Psoas muscle (tissue), 8 donors: ENCODE measurements around the gene CLASRP. TPM values are rescaled to one million over a fixed set of nuclear protein-coding genes. Genes with fewer than 3 reads are reported as not detected.

Experiments
- ATAC-seq, 4 donors: fragments of 200-7000 bp; cut with Tn5 transposase; one replicate each; pipeline ENCODE4 v1.9.1; 2020; ENCODE audit warnings: moderate library complexity in 3 of 4, mild to moderate bottlenecking in 2 of 4
- DNase-seq, 2 donors: peaks; one replicate each; pipeline ENCODE4 v3.0.0-alpha.2; 2020
- H3K27ac ChIP-seq: fragments of 200-600 bp; one replicate; pipeline ENCODE4 v1.8.0; 2022
- H3K27me3 ChIP-seq, 3 donors: fragments of 200-600 bp in 1 of 3; one replicate each; pipeline versions ENCODE4 v1.6.1 to v1.8.0; 2013 to 2022; ENCODE audit warnings: low read length in 2 of 3, mild to moderate bottlenecking in 2 of 3, moderate library complexity in 1 of 3; ENCODE audit not compliant: insufficient read depth in 3 of 3
- H3K36me3 ChIP-seq, 2 donors: fragments of 200-600 bp in 1 of 2; one replicate each; pipeline versions ENCODE4 v1.6.1 to v1.8.0; 2013 to 2022; ENCODE audit warnings: low read depth in 1 of 2, mild to moderate bottlenecking in 1 of 2, moderate library complexity in 1 of 2; ENCODE audit not compliant: insufficient read depth in 1 of 2
- H3K4me1 ChIP-seq: fragments of 200-600 bp; one replicate; pipeline ENCODE4 v1.8.0; 2022
- H3K4me3 ChIP-seq: fragments of 200-600 bp; one replicate; pipeline ENCODE4 v1.8.0; 2022; ENCODE audit warnings: mild to moderate bottlenecking
- H3K9me3 ChIP-seq: fragments of 200-600 bp; one replicate; pipeline ENCODE4 v1.8.0; 2022
- WGBS, 3 donors: extraction: QIAGEN DNeasy Blood & Tissue Kit; methylation state at CpG; one replicate each; pipeline versions ENCODE4 v1.1.6 to v1.1.7; 2013; 5-methylcytosine and 5-hydroxymethylcytosine counted together
- intact Hi-C, 2 donors: fragments of 100-400 bp; cut with DNase I; formaldehyde crosslinking; loops; one replicate each; pipeline versions ENCODE4 v1.11.0 to v1.14.2; 2022
- long read RNA-seq, 2 donors: library from polyadenylated mRNA; unstranded; transcript quantifications; one replicate each; pipeline ENCODE4 v2.0.0, GENCODE V29; 2021
- polyA plus RNA-seq, 3 donors: library from polyadenylated mRNA; stranded (reverse); fragments of 200-250 nt; gene quantifications; one replicate each; pipeline ENCODE4 v1.2.3, GENCODE V29; 2013
- total RNA-seq, 4 donors: library from RNA; stranded (reverse); fragmentation: NEBNext Ultra II Directional in 2 of 4; extraction: Animal tissue kit (Norgen Biotek cat#: 25700) in 2 of 4; gene quantifications; one replicate each; pipeline versions ENCODE4 v1.2.1 to v1.2.4, GENCODE V29; 2021 to 2023
- TF ChIP-seq, protein P1 (sequence below): fragments of 200-600 bp; IDR thresholded peaks from one replicate; pipeline ENCODE4 v1.8.0; 2022; ENCODE audit warnings: antibody characterized with exemption
- donor health status: healthy with polysubstance abuse.
- donor health status: DM: no; HTN: no; CAD: no; lungs with moderate emphysema.
- donor health status: Bipolar disorder and iron deficiency.
- donor health status: healthy.
- donor health status: DM: yes; HTN: yes; CAD: no.
- donor health status: DM: no; HTN: no; CAD: no.
- donor health status: DM: no; HTN: no; CAD: no.
- donor health status: DM: yes; HTN: yes; CAD: no.

The CLASRP gene, protein sequence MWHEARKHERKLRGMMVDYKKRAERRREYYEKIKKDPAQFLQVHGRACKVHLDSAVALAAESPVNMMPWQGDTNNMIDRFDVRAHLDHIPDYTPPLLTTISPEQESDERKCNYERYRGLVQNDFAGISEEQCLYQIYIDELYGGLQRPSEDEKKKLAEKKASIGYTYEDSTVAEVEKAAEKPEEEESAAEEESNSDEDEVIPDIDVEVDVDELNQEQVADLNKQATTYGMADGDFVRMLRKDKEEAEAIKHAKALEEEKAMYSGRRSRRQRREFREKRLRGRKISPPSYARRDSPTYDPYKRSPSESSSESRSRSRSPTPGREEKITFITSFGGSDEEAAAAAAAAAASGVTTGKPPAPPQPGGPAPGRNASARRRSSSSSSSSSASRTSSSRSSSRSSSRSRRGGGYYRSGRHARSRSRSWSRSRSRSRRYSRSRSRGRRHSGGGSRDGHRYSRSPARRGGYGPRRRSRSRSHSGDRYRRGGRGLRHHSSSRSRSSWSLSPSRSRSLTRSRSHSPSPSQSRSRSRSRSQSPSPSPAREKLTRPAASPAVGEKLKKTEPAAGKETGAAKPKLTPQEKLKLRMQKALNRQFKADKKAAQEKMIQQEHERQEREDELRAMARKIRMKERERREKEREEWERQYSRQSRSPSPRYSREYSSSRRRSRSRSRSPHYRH
- total RNA-seq (10 to 100 TPM; 37.4 to 65.9 (median 47.1) TPM), polyA plus RNA-seq (10 to 100 TPM; 30.8 to 34.5 (median 33.2) TPM)
- long read RNA-seq, donor 1, partial matches to known transcripts = 12 of 26 reads
- long read RNA-seq, donor 1, other reads (novel, unspliced or antisense) = 8 of 26 reads
- long read RNA-seq, donor 2, transcript CLASRP-201 (21 exons, 2,234 nt) = major isoform, 5 of 48 reads
- long read RNA-seq, donor 2, partial matches to known transcripts = 22 of 48 reads
- long read RNA-seq, donor 2, other reads (novel, unspliced or antisense) = 15 of 48 reads

DNA sequence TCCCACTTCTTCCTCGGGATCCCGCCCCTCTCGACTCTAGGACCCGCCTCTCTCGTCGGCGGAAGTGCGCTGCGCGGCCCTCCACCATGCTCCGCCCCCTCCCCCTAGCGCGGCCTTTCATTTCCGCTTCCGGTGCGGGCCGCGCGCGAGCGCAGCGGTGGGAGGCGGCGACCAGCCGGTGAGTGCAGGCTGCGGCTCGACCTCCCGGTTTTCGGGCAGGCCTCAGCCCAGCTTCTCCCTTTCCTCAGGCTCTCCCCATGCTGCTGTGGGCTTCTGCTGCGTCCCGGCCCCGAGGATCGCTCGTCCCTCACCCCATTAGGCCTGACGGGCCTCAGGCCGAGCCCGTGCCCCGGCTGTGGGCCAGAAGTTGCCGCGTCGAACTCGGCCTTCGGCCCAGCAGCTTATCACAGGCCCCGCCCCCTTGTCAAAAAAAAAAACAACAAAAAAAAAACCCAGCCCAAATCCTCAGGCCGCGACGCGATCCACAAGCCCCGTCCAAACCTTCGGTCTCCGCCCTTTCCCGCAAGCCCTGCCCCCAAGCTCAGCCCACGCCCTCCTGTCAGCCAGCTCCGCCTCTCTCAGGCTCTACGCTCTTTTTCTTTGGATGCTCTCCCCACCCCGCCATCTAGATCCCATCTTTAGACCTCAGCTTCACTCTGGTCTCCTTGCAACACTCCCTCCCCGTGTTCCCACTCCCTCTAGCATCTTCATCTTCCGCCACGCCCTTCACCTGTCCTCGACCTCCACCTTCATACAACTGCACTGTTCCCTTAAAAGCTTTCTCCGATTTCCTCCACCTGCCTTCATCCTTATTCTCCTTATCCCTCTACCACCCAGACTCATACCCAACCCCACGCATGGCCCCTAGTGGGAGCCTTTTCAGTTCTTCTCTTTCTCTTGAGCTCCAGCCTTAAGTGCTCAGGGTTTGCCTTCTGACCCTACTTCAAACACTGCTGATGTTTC lies at the start of gene CLASRP:
TSS of gene CLASRP (plus strand) at position 115 of the 963 bp plus-strand sequence. CDS start 1,168 bp downstream, outside the sequence.
- WGBS, 3 donors = 2% methylated on average over 43 to 62 of the region's 62 CpGs
- H3K36me3 ChIP-seq = peaks cover 3 to 77% of the 10 kb centered on the region in 2 donors
- intact Hi-C loops = no loop called here
- H3K9me3 ChIP-seq = no peaks in the 10 kb centered on the region
- H3K4me1 ChIP-seq = peaks cover 26% of the 10 kb centered on the region
- TF ChIP-seq, protein P1, sequence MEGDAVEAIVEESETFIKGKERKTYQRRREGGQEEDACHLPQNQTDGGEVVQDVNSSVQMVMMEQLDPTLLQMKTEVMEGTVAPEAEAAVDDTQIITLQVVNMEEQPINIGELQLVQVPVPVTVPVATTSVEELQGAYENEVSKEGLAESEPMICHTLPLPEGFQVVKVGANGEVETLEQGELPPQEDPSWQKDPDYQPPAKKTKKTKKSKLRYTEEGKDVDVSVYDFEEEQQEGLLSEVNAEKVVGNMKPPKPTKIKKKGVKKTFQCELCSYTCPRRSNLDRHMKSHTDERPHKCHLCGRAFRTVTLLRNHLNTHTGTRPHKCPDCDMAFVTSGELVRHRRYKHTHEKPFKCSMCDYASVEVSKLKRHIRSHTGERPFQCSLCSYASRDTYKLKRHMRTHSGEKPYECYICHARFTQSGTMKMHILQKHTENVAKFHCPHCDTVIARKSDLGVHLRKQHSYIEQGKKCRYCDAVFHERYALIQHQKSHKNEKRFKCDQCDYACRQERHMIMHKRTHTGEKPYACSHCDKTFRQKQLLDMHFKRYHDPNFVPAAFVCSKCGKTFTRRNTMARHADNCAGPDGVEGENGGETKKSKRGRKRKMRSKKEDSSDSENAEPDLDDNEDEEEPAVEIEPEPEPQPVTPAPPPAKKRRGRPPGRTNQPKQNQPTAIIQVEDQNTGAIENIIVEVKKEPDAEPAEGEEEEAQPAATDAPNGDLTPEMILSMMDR = no peak
- H3K27ac ChIP-seq = peak within 1 kb of the TSS; percentile 97
- peak within 1 kb of the TSS; percentile 97 for H3K4me3 ChIP-seq
- DNase-seq (peak; percentile 91 to 95), ATAC-seq (peak; percentile 98 to 99 (median 99))
- no peaks in the 10 kb centered on the region for H3K27me3 ChIP-seq

DNA sequence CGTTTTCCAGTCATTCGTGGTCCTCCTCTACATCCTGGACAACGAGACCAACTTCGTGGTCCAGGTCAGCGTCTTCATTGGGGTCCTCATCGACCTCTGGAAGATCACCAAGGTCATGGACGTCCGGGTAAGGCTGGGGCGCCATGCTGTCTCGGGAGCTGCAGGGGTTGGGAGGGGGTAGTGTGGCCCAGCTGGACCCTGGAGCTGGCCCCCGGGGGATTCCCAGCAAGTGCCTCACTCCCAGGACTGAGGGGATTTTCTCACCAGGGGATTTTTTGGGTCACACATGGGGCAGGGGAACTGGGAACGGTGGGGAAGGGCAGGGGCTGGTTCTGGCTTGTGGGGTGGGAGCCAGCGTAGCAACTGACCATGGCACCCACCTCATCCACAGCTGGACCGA lies 48.4 kb upstream of the CLASRP start:
- H3K36me3 ChIP-seq = peaks cover 8 to 70% of the 10 kb centered on the region in 2 donors
- no peaks in the 10 kb centered on the region for H3K27me3 ChIP-seq
- no peak overlapping the region for H3K27ac ChIP-seq
- no peak overlapping the region for H3K4me3 ChIP-seq
- no peaks in the 10 kb centered on the region for H3K4me1 ChIP-seq
- intact Hi-C loops = no loop called here
- no peaks in the 10 kb centered on the region for H3K9me3 ChIP-seq
- ATAC-seq = no peak
- TF ChIP-seq, protein P1 = no peak
- WGBS, 3 donors = 83 to 89% (median 84%) methylated on average over 14 of the region's 14 CpGs
- no peak for DNase-seq

DNA sequence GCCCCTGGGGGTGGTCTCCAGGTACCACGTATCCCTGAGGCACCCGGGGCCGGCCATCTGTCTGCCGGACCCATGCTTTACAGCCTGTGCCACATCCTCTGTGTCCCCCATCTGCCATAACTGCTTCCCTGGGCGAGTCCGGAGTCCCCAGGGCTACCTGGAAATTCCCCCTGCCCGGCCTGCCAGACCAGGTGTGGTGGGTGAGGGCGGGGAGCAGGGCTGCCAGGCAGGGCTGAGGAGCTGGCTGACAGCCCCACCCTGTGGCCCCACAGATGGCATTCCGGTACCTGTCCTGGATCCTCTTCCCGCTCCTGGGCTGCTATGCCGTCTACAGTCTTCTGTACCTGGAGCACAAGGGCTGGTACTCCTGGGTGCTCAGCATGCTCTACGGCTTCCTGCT lies 47.9 kb upstream of the CLASRP start:
- H3K9me3 ChIP-seq = no peaks in the 10 kb centered on the region
- DNase-seq = no peak
- TF ChIP-seq, protein P1 = no peak
- no peak for ATAC-seq
- no peaks in the 10 kb centered on the region for H3K27me3 ChIP-seq
- peaks cover 8 to 65% of the 10 kb centered on the region in 2 donors for H3K36me3 ChIP-seq
- 92 to 94% (median 92%) methylated on average over 11 to 12 of the region's 12 CpGs for WGBS, 3 donors
- H3K27ac ChIP-seq = no peak overlapping the region
- H3K4me3 ChIP-seq = no peak overlapping the region
- H3K4me1 ChIP-seq = no peaks in the 10 kb centered on the region
- intact Hi-C loops = no loop called here
